ENCODE results near the gene SLC45A3.
"Not testable (repeated sequence)": the region's sequence is repeated elsewhere in the genome, so short reads cannot be mapped to it uniquely, and the experiment has no call there.

Gene SLC45A3

GRCh38 chr1:205680073-205680851 is at the start of gene SLC45A3:
Gene SLC45A3, minus strand, starts transcription at chr1:205680509. Its CDS starts 15,853 bp downstream, at chr1:205664656.
- peak; percentile 36 for DNase-seq (ENCODE audit: low read depth)

- DNase-seq (ENCODE audit: low read depth) = no peak
These were observed 46.4 kb upstream of the SLC45A3 start for GRCh38 chr1:205726619-205727125.

DNA sequence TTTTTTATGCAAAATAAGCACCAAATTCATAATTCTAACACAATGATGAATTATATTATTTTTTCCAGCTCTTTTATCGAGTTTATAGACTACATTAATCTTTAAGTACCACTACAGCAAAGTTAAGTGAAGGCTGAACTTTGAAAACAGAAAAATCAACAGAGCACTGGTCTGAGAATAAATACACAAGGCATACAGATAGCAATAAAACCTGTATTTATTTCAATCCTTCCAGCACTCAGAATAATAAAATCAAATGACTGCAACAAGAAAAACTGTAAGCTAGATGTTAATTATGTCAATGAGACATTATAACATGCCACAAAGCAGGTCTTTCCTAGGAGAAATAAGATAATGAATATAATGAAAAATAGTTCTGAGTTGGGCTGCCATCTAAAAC is 45.2 kb upstream of the SLC45A3 start:
- no peak for DNase-seq (ENCODE audit: low read depth)

DNA sequence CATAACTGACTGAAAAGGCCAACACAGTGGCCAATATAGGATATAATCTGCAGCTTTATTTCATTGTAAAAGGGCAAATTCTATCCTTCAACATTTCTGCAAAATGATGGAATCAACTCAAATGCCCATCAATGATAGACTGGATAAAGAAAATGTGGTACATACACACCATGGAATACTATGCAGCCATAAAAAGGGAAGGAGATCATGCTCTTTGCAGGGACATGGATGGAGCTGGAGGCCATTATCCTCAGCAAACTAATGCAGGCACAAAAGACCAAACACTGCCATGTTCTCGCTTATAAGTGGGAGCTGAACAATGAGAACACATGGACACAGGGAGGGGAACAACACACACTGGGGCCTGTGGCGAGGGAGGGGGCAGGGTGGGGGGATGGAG is 40.4 kb upstream of the SLC45A3 start:
- DNase-seq (ENCODE audit: low read depth) = not testable (repeated sequence)

DNA sequence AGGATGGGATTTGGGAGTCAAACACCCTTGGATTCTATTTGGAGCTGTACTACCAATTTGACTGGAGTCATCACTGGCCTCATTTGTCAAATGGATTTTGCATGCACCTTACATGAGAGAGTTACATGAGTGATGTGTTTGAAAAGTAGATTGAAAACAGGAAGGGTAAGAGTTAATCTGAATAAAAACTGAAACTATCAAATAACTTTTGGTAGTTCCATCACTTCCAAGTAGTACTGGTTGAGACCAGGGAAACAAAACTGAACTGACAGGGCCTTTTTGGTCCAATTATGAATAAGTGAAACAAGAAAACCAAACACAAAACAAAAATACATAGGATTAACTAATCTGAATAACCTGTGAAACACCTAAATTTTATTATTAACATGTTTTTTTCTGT is 39.5 kb upstream of the SLC45A3 start:
- no peak for DNase-seq (ENCODE audit: low read depth)

DNA sequence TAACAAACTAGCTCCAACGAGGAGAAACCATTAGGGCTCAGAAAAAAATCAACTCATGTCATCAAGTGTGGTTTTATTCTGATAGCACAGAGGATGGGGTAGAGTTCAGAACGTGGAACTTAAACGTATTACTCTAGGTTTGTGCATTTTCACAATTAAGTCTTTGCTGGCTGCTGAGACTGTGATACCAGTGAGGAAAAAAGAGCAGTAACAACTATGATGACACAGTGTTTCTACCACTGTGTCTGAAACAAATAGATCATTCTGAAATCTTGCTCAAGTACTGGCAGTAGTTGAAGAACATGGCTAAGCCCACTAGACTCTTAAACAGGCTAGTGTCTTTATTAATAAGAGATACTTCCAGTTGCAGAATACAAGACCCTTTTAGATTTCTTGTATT is 38.7 kb upstream of the SLC45A3 start:
- no peak for DNase-seq (ENCODE audit: low read depth)

- no peak for DNase-seq (ENCODE audit: low read depth)
These were observed 36.2 kb upstream of the SLC45A3 start for GRCh38 chr1:205716371-205717132.

DNA sequence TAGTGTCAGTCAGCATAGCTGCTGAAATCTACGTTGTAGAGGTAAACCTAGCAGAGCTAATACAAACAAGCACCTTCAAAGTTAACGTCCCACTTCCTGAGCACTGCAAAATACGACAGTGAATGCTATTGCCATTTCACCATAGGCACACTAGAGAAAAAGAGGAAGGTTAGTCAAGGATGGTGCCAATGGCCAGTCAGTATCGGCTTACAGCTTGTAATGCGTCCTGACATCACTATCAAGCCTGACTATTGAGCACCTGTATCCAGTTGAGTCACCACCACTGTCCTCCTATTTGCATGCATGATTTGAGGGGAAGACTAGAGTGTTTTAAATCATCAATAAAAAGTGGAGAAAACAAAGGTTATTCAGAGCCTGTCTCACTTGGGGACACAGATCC is 35.3 kb upstream of the SLC45A3 start:
- DNase-seq (ENCODE audit: low read depth) = no peak

GRCh38 chr1:205714906-205715246 is 34.6 kb upstream of the SLC45A3 start:
- no peak for DNase-seq (ENCODE audit: low read depth)

DNA sequence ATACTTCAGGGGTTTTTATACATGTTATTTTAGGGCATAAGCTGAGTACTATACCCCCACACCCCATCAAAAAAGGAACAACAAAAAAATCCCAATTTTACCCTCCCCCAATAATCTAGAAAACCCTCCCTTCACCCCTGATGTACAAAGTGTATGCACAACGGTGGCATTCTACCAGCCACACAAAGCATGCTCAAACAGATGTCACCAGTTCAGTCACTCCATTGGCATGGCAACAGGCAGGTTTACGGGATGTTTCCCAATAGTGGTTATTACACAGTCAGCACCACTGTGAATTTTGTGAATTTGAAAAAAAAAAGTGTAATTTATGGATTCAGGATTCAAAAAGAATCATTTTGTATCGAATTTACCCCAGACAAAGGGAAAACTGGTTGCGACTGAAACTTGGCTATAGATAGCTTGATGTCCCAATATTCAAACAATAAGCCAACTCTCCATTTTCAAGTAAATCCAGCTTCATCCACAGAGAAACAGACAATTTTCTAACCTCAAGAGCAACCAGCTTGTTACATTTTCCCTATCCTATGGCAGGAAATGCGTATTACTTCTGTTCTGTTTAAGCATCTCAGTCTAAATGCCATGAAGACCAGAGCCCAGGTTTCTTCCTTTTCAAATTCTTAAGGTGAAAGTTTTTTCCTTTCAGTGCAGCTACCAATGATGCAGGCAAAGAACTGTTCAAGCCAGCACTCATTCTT is 34.0 kb upstream of the SLC45A3 start:
- DNase-seq (ENCODE audit: low read depth) = no peak

DNA sequence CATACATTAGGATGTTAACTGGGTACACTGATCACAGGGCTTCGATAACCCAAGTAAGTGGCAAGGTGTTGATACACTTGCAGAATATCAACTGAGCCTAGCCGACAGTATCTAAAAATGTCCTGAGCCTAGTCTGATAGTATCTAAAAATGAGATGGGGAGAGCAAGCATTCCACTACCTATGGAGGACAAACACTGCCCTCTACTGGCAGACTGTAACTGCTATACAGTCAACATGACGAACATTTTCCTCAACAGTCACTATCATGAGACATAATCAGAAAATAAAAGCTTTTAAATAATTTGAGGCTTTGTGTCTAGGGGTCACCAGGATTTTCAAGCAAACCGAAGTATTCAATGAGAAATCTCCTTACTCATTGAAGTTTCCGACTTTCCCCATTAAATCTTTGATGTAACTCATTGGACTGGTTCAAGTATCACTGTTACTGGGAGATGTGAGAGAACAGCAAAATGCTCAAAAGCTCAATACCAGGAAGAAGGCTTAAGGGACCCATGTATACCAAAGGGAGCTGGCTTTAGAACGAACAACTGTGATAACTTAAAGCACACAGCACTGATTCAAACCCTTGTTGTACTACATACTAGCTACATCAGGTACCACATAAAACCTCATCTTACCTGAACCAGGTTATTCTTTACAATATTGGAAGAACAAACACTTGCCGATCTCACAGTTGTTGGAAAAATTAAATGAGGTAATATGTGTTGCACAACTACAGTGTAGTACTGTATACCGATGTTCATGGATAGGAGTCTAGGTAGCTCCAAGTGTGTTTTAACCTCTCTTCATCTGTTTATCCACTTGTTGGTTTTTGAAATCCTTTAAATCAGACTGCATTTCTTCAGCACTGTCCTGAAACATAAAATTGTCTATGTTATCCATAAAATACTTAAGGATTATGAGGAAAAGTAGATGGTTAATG is 31.1 kb upstream of the SLC45A3 start:
- peak; percentile 42 for DNase-seq (ENCODE audit: low read depth)

GRCh38 chr1:205710201-205711062 is 30.1 kb upstream of the SLC45A3 start:
- no peak for DNase-seq (ENCODE audit: low read depth)

GRCh38 chr1:205709640-205710039 is 29.3 kb upstream of the SLC45A3 start:
- DNase-seq (ENCODE audit: low read depth) = no peak

DNA sequence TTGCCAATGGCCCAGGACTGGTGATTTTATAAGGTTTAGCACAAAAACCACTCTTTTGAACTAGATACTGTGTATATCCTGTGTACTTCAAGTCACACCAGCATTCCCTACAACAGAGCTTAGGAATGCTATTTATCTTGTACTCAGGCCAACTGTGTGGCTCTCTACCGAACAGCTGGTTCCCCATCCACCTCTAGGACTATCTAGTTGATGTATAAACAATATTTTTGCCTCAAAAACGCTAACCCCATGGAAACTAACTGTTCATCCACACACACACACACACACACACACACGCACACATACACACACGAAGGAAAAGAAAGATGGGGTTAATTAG is 28.7 kb upstream of the SLC45A3 start:
- DNase-seq (ENCODE audit: low read depth) = no peak

GRCh38 chr1:205706601-205707502 is 26.5 kb upstream of the SLC45A3 start:
- DNase-seq (ENCODE audit: low read depth) = no peak

GRCh38 chr1:205704903-205705302 is 24.6 kb upstream of the SLC45A3 start:
- no peak for DNase-seq (ENCODE audit: low read depth)

DNA sequence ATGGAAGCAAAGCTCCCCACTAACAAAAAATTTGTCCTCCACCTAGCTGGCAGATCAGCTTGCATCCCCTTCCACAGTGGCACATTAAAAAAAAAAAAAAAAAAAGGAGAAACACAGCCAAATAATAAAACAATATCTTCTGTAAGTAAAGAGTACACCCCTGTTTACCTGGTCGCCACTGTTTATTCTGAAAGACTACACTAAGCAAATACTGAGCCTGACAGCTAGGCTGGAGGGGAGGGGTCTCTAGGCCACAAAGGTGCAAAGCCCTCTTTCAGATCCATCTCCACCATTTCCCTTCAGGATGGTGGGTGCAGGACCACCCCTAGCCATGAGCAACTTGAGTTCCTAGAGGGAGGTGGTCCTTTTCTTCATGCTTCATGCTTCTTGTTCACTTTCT is 22.8 kb upstream of the SLC45A3 start:
- no peak for DNase-seq (ENCODE audit: low read depth)

GRCh38 chr1:205701891-205702290 is 21.6 kb upstream of the SLC45A3 start:
- no peak for DNase-seq (ENCODE audit: low read depth)

GRCh38 chr1:205701420-205701819 is 21.1 kb upstream of the SLC45A3 start:
- no peak for DNase-seq (ENCODE audit: low read depth)

Measured in activated T-cell treated with anti-CD3 and anti-CD28 coated beads for 1 hour (primary cell).